NCI-H1048 (cell line): ENCODE measurements around the gene SPEM1.

ENCODE experiments used
- DNase-seq: peaks from one replicate; lab custom pipeline; 2025; lab: John Stamatoyannopoulos, UW

Gene SPEM1, protein sequence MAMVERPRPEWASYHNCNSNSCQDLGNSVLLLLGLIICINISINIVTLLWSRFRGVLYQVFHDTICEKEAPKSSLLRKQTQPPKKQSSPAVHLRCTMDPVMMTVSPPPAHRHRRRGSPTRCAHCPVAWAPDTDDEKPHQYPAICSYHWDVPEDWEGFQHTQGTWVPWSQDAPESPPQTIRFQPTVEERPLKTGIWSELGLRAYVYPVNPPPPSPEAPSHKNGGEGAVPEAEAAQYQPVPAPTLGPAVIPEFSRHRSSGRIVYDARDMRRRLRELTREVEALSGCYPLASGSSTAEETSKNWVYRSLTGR

DNA sequence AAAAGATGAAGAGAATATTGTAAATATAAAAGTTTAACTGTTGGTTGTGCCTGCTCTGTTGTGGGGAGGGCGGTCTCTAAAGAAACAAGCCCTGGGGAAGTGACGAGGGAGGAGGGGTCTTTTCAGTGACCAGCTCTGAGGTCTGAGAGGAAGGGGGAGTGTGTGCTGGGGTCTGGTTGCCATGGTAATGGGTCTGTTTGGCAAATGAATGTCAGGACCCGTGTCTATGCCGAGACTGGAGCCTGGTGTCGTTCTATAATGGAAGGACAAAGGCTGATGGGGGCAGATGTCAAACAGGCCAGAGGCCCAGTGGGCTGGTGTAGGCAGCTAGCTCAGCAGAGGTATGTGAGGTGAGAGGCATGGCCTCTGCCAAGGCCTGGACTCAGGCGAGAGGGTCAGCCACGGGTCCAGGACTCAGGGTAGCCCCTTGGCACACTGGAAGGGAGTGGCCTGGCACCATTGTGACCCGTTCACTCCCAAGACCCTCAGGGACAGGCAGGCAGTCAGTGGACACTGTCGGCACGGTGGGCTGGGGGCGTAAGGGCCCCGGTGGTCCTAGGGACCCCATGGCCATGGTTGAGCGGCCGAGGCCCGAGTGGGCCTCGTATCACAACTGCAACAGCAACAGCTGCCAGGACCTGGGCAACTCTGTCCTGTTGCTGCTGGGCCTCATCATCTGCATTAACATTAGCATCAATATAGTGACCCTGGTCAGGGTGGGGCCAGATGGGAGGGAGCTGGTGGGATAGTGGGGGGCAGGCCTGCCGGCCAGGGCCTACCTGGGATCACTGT is at the start of gene SPEM1:
Gene SPEM1, plus strand, starts transcription at position 506 of the 792 bp plus-strand sequence. Its CDS starts 61 bp downstream, at position 567.
- DNase-seq = no peak

DNA sequence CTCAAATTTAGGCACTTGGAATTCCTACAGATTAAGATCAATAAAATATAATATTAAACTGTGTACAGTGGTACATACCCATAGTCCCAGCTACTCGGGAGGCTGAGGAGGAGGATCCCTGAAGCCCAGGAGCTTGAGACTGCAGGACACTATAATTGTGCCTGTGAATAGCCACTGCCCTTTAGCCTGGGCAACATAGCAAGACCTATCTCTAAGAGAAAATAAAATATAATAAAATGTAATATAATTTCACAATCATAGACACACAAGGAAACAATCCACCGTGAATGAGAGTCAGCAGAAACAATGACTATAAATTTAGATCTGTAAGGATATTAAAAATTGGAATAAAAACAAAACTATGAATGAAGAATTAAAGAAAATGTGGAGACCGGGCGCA is 49.3 kb upstream of the SPEM1 start:
- no peak for DNase-seq

DNA sequence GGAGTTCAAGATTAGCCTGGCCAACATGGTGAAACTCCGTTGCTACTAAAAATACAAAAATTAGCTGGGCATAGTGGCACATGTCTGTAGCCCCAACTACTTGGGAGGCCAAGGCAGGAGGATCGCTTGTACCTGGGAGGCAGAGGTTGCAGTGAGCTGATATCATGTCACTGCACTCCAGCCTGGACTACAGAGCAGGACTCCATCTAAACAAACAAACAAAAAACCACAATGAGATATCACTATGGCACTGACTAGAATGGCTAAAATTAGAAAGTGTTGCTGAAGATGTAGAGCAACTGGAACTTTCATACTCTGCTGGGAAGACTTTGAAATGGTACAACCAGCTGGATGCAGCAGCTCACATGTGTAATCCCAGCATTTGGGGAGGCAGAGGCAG is 45.8 kb upstream of the SPEM1 start:
- no peak for DNase-seq

DNA sequence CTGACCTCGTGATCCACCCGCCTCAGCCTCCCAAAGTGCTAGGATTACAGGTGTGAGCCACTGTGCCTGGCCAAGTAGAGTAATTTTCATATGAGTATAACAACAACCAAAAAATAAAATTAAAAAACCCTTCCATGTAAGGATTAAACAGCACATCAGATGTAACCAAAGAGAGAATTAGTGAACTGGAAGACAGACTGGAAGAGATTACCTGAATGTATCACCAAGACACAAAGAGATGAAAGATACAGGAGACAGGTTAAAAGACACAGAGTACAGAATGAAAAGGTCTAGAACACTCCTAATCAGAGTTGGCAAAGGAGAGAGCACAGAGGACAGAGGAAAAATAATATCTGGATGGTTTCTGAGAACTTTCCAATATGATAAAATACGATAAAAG is 41.0 kb upstream of the SPEM1 start:
- DNase-seq = no peak

DNA sequence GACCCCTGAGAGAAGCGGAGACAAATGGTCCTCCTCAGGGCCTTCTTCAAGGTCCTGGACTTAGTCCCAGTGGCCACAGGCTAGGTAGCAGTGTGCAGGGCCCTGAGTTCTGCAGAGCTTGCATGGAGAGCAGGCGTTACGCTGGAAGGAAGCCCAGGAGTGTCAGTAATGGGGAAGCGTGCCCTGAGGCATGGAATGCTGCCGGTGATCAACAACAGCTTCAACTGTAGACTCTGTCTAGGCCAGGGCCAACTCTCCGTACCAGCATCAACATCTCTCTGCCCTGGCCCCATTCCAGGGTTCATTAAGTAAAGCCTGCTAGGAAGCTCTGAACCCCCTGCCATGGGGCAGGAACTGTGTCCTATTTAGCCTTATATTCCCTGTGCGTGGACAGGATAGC is 39.8 kb upstream of the SPEM1 start:
- DNase-seq = no peak

DNA sequence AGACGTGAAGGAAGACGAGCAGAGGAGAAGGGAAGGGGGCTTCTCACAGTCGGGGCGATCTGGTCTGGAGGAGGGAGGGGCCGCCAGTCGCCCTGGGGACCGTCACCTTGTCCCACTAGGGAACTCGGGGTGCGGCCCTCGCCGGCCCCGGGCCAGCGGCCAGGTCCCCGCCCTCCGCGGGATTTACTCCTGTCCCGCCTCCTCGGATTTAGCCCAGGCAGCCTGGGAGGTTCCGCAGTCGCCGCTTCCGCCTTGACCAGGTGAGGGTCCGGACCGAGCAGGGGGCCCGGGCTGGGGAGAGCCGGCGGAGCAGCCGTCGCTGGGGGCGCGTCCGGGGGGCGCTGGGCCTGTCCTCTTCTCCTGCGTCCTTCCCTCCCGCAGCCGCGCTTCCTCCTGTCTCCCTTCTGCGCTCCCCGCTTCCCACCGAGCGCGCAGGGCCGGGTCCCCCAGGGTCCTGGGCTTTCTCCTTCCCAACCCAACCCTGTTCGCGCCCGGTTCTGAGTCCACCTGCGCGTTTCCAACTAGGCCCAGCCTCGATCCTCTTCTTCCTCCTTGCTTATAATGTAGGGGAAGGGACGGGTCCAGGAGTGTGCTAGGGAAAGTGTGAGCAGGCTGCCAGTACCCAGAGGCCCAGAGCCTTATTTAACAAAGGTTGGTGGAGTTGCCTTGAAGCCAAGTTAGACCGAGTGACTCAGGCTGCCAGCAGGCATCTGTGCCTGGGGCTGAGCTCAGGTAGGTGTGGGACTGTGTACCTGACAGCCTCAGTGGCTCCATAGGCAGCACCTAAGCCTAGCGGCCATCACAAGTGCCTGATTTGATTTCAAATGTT is 39.1 kb upstream of the SPEM1 start, which contains the start of gene TNK1:
Gene TNK1, plus strand, starts transcription at position 235 of the 829 bp plus-strand sequence. CDS start 1,838 bp downstream, outside the sequence.
- DNase-seq = no peak

DNA sequence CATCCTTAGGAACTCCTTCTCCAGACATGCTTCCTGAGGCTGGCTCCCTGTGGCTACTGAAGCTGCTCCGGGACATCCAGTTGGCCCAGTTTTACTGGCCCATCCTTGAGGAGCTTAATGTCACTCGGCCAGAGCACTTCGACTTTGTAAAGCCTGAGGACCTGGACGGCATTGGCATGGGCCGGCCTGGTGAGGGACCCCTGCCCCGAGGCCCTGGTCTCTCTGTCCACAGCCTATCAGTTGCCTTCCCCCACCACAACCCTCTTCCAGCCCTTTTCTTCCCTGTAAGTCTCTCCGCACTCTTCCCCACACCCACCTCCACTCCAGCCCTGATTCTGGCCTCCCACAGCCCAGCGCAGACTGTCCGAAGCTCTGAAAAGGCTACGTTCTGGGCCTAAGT is 37.2 kb upstream of the SPEM1 start:
- DNase-seq = no peak

DNA sequence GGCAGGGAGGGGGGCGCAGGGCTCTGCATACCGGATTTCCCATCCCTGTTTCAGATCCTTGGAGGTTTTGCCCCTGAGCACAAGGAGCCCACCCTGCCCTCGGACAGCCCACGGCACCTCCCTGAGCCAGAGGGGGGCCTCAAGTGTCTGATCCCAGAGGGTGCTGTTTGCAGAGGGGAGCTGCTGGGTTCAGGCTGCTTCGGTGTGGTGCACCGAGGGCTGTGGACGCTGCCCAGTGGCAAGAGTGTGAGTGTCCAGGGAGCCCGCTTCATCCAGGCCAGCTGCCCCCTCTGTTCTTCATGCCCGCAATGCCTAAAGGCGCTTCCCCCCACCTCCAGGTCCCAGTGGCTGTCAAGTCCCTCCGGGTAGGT is 36.8 kb upstream of the SPEM1 start:
- no peak for DNase-seq

DNA sequence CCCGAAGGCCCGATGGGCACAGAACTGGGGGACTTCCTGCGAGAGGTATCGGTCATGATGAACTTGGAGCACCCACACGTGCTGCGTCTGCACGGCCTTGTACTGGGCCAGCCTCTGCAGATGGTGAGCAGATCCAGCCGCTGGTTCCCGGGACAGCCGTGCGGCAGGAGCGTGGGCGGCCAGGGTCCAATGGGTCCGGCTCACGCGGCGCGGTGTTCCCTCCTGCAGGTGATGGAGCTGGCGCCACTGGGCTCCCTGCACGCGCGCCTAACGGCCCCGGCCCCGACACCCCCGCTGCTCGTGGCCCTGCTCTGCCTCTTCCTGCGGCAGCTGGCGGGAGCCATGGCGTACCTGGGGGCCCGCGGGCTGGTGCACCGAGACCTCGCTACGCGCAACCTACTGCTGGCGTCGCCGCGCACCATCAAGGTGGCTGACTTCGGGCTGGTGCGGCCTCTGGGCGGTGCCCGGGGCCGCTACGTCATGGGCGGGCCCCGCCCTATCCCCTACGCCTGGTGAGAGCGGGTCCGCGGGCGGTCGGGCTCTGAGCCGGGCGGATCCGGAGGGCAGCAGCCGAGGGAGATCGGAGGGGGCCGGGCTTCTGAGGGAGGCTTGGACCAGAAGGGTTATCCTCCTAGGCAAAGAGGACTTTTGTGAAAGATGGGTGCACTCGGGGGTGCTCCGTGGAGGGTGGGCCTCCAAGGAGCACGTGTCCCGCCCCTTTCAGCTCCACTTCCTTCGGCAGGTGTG is 36.2 kb upstream of the SPEM1 start:
- DNase-seq = no peak

DNA sequence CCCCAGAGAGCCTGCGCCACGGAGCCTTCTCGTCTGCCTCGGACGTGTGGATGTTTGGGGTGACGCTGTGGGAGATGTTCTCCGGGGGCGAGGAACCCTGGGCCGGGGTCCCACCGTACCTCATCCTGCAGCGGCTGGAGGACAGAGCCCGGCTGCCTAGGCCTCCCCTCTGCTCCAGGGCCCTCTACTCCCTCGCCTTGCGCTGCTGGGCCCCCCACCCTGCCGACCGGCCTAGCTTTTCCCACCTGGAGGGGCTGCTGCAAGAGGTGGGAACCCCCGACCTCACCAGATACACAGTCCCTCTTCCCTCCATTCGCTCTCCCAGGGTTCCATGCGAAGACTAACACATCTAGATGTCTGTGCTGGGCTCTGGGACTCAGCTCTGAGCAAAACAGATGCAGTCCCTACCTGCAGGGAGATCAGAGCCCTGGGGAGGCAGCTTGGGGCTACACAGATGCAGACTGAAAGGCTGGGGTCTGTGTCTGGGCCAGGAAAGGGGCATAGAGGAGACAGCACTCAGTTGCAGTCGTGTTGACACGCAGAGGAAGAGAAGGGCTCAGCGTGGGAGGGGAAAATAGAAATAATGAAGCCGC is 35.5 kb upstream of the SPEM1 start:
- DNase-seq = no peak

DNA sequence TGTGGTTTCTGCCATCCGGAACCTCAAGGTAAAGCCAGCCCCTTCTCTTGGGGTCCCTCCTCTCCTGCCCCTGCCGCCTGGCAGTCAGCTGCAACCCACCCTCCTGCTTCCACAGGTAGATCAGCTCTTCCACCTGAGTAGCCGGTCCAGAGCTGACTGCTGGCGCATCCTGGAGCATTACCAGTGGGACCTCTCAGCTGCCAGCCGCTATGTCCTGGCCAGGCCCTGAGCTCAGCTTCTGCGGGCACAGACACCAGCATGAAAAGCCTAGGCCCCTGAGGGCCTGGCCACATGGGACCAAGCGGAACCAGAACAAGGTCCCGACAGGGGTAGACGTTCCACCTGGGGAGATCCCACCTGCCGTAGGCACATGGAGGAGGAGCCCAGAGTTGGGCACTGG is 31.3 kb upstream of the SPEM1 start:
- no peak for DNase-seq

DNA sequence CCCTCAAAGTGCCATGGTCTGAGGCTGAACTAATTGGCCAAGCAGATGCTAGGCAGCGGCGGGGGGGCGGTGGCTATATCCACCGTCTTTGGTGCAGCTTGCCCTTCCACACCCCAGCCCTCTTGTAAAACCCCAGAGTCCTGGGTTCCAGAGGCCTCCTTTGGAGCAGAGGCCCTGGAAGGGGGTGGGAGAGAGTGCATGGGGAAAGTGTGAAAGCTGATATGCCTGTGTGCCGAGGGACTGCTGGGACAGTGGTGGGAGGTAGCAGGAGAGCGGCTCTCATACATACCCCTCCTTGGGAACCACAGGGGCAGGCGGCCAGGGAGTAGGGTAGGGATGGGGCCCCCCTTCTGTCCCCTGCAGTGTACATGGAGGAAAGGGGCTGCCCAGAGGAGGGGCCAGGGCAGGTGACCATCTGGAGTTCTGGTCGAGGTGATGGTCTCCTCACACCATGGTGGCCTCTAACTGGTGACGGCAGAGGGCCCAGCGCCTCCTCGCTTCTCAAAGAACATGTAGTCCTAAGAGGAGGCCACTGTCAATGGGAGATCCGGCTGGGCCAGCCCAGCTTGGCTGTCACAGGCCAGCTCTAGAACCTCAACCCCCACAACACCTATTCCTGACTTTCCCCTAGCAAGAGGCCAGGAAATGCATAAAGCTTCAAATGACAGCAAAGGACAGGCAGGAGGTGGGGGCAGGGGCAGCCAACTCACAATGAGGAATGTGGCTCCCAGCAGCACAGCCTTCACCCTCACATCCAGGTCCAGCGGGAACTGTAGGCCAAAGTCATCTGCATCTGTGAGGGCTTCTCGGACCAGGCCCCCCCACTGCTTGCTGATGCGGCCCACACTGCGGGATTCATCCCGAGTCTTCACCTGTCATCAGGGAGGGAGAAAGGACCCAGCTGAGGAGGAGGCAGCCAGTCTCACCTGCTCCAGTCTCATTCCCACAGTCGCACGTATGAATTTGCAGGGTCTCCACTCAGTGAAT is 29.9 kb upstream of the SPEM1 start:
- no peak for DNase-seq

DNA sequence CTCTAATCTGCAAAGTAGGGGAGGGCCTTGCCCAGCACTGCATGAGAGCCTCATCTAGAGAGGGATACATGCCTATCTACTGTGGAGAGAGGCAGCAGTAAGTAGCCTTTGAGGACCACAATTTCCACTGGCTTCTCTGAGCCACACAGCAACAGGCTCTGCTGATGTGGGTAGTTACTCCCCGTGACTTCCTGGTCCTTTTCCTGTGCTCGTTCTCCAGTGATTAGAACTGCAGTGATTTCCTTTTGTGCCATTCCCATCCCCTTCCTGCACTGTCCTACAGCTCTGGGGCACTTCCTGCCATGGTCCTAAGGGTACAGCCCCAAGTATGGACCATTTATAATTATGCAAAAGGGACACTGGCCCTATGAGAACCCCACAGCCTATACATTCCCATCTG is 28.8 kb upstream of the SPEM1 start:
- no peak for DNase-seq

DNA sequence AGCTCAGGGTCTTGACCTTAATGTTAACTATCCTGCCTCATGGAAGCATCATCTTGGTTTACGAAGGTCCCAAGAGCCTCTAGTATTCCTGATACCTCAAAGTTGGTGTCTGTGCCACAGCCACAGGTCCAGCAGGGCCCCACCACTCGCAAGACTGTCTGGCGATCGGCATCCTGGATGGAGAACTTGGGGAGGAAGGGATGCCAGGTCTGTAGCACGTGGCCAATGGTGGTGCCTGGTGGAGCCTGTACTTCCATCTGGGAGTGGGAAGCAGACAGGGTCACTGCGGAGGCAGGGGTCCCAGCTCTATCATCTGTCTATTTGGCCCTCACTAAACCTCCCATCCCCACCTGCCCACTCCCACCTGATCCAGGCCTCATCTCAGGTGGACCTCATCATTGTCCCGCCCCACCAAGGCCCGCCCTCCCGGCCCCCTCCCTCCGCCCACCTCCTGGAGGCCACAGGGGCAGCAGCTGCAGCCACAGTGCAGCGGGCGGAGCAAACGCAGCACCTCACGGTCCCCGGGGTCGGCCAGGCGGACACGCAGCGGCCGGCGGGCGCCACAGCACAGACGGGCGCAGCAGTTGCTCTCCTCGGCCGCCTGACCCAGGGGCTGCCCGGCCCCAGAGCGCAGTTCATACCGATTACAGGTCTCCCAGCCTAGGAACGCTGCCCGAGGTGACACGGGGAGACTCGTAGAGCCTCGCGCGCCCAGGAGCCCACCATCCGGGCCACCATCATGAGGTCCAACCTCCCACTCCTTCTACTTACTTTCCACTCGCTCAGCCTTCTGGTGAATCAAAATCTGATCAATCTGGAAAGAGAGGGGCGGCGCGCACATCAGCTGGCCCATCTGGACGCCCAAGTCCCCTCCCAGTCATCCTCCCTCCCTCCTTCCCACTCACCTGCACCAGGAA is 27.2 kb upstream of the SPEM1 start:
- no peak for DNase-seq

DNA sequence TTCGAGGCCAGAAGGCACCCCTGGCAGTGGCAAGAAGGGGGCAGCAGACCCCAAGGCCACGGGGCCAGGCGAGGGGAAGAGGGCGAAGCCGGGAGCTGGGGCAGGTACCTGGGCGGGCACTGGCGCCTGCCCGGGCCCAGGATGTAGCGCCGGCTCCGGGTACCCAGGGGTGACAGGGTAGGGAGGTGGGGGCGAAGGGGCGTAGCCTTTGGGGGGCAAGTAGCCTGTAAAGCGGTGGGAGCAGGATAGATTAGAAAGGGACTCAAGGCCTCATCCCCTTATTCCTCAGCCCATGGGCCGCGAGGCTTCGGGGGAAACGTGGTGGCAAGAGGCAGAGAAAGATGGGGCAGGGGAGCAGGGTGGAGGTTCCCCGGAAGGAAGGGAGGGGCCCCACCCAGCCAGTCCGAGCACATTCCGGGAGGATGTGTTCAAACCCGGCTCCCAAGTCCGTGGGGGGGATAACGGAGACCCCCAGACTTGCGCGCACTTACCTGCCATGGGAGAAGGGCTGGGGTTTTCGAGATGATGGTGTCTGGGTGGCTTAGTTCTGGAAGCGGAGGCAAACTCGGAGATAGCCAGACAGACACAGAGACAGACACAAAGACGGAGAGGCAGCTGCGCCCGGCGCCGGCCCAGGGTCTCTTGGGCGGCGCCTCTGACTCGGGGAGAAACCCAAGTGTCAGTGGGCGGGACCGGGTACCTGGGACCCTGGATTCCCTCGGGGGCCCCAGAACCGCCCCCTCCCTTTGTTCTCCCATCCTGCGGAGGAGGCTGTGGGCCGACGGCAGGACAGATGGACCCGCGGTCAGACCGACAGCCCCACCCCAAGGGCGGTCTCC is 26.3 kb upstream of the SPEM1 start:
- DNase-seq = no peak

DNA sequence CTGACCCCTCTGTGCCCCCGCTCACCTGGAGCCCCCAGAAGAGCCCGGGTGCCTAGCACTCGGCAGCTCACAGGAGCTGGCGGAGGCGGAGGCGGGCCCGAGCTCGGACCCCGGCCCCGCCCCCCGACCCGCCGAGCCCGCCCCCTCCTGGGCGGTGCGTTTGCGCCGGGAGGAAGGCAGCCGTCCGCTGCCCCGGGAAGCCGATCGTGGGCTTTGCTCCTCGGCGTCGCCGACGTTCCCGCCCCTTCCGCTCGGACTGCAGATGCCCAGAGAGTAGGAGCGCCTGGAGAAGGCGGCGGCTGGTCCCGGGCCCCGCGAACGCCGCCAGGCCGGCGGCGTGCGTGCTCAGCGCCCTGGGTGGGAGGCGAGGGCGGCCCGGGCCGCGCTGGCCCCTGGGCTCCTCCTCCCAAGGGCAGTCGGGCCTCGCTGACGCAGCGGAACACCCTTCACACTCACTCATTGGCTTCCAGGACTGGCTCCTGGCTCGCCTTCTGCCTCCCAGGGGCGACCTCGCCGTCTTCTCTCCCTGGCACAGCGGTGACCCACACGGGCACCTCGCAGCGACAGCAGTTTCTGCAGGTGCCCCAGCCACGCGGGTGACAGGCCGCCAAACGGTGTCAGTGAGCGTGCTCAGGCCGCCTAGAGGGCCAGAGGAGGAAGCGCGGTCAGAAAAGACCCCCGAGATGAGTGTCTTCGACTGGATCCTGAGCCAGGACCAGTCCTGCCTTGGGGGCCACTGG is 25.5 kb upstream of the SPEM1 start, which contains the start of gene PLSCR3:
Gene PLSCR3, minus strand, starts transcription at position 74 of the 740 bp plus-strand sequence. CDS start 415 bp downstream, outside the sequence.
- no peak for DNase-seq

DNA sequence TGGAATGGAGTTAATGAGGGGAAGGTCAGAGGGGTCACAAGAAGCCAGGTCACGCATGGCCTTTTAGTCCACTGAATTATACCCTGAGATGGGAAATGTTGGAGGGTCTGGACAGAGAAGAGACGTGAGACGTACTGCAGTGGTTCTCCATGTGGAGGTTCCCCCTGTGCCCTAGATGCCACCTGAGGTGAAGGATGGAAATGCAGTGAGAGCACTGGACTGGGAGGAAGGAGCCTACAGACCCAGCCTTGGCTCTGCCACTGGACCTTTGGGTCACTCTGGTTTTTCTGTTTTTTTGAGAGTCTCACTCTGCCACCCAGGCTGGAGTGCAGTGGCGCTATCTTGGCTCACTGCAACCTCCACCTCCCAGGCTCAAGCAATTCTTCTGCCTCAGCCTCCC is 24.0 kb upstream of the SPEM1 start:
- no peak for DNase-seq
